Rectal smooth muscle tissue (tissue), 1 donor: Measurements from ENCODE around the gene RNU6-9.
"Not testable (repeated sequence)": the region's sequence is repeated elsewhere in the genome, so short reads cannot be mapped to it uniquely, and the experiment has no call there.

Experiments
- H3K27ac ChIP-seq: one replicate; pipeline ENCODE4 v1.7.0; 2013; ENCODE audit warnings: low read depth, low read length, inconsistent platforms
- H3K27me3 ChIP-seq: one replicate; pipeline ENCODE4 v1.7.0; 2013; ENCODE audit warnings: low read length; ENCODE audit not compliant: control insufficient read depth, insufficient read depth
- H3K36me3 ChIP-seq: one replicate; pipeline ENCODE4 v1.7.0; 2013; ENCODE audit warnings: low read length; ENCODE audit not compliant: control insufficient read depth, insufficient read depth
- H3K4me1 ChIP-seq: one replicate; pipeline ENCODE4 v1.7.0; 2013; ENCODE audit warnings: low read length; ENCODE audit not compliant: control insufficient read depth, insufficient read depth
- H3K4me3 ChIP-seq: one replicate; pipeline ENCODE4 v1.7.0; 2013; ENCODE audit warnings: low read length
- H3K9ac ChIP-seq: one replicate; pipeline ENCODE4 v1.7.0; 2013; ENCODE audit warnings: low read length

Gene RNU6-9

GRCh38 chr19:887072-887471 is 6.2 kb upstream of the RNU6-9 start:
- Histone ChIP-seq H3K27me3 (no peaks in the 10 kb centered on the region), H3K4me1 (no peaks in the 10 kb centered on the region), H3K4me3 (no peak overlapping the region), H3K9ac (no peak overlapping the region), H3K27ac (no peak overlapping the region), H3K36me3 (peaks cover 18% of the 10 kb centered on the region)

- Histone ChIP-seq H3K27me3 (no peaks in the 10 kb centered on the region), H3K4me1 (no peaks in the 10 kb centered on the region)
These were observed 5.7 kb upstream of the RNU6-9 start for GRCh38 chr19:887599-887998.

GRCh38 chr19:888581-889385 is 4.5 kb upstream of the RNU6-9 start:
- peaks cover 11% of the 10 kb centered on the region for H3K36me3 ChIP-seq
- no peaks in the 10 kb centered on the region for H3K27me3 ChIP-seq
- no peaks in the 10 kb centered on the region for H3K4me1 ChIP-seq
- no peak overlapping the region for H3K4me3 ChIP-seq
- H3K27ac ChIP-seq, result no peak overlapping the region
- H3K9ac ChIP-seq, result no peak overlapping the region

More at GRCh38 chr19:887599-887998, 5.7 kb upstream of the RNU6-9 start:
- H3K9ac ChIP-seq, result no peak overlapping the region
- no peak overlapping the region for H3K4me3 ChIP-seq
- peaks cover 17% of the 10 kb centered on the region for H3K36me3 ChIP-seq
- no peak overlapping the region for H3K27ac ChIP-seq

- H3K9ac ChIP-seq, result no peak overlapping the region
- peaks cover 10% of the 10 kb centered on the region for H3K36me3 ChIP-seq
- no peaks in the 10 kb centered on the region for H3K4me1 ChIP-seq
- H3K27me3 ChIP-seq, result no peaks in the 10 kb centered on the region
- no peak overlapping the region for H3K4me3 ChIP-seq
- H3K27ac ChIP-seq, result no peak overlapping the region
These were observed 3.5 kb upstream of the RNU6-9 start for GRCh38 chr19:889662-890295.

- Histone ChIP-seq H3K4me1 (no peaks in the 10 kb centered on the region), H3K9ac (no peak overlapping the region), H3K27ac (no peak overlapping the region), H3K36me3 (peaks cover 6% of the 10 kb centered on the region), H3K27me3 (no peaks in the 10 kb centered on the region), H3K4me3 (no peak overlapping the region)
These were observed 2.5 kb upstream of the RNU6-9 start for GRCh38 chr19:890831-891230.

GRCh38 chr19:891421-892200 is 1.7 kb upstream of the RNU6-9 start:
- H3K4me3 ChIP-seq, result peak overlapping the region; percentile 73
- H3K4me1 ChIP-seq, H3K36me3 ChIP-seq, H3K27me3 ChIP-seq, H3K27ac ChIP-seq: not testable (repeated sequence)
- H3K9ac ChIP-seq, result peak overlapping the region; percentile 56

GRCh38 chr19:892243-892893 is 916 bp upstream of the RNU6-9 start:
- H3K27me3 ChIP-seq, result no peaks in the 10 kb centered on the region
- peaks cover 6% of the 10 kb centered on the region for H3K36me3 ChIP-seq
- H3K9ac ChIP-seq, result peak overlapping the region; percentile 56
- H3K27ac ChIP-seq, result peak overlapping the region; percentile 97
- H3K4me3 ChIP-seq, result peak overlapping the region; percentile 73
- no peaks in the 10 kb centered on the region for H3K4me1 ChIP-seq

- Histone ChIP-seq H3K36me3 (no peaks in the 10 kb centered on the region), H3K27ac (no peak overlapping the region), H3K27me3 (no peaks in the 10 kb centered on the region), H3K4me3 (no peak overlapping the region), H3K4me1 (no peaks in the 10 kb centered on the region), H3K9ac (no peak overlapping the region)
These were observed 3.1 kb downstream of the RNU6-9 start for GRCh38 chr19:896434-896833.

GRCh38 chr19:896999-897398 is 3.7 kb downstream of the RNU6-9 start:
- Histone ChIP-seq H3K36me3 (peaks cover 3% of the 10 kb centered on the region), H3K9ac (no peak overlapping the region), H3K4me1 (no peaks in the 10 kb centered on the region), H3K27me3 (no peaks in the 10 kb centered on the region), H3K27ac (no peak overlapping the region), H3K4me3 (no peak overlapping the region)

- Histone ChIP-seq H3K4me1 (no peaks in the 10 kb centered on the region), H3K36me3 (peaks cover 4% of the 10 kb centered on the region), H3K27me3 (no peaks in the 10 kb centered on the region), H3K27ac (no peak overlapping the region), H3K4me3 (no peak overlapping the region), H3K9ac (no peak overlapping the region)
These were observed 4.3 kb downstream of the RNU6-9 start for GRCh38 chr19:897442-898039.

- H3K36me3 ChIP-seq, result peaks cover 4% of the 10 kb centered on the region
- no peaks in the 10 kb centered on the region for H3K4me1 ChIP-seq
- no peaks in the 10 kb centered on the region for H3K27me3 ChIP-seq
- no peak overlapping the region for H3K9ac ChIP-seq
- H3K4me3 ChIP-seq, result no peak overlapping the region
- H3K27ac ChIP-seq, result no peak overlapping the region
These were observed 5.4 kb downstream of the RNU6-9 start for GRCh38 chr19:898663-899062.
